HepG2 (cell line): ENCODE measurements around the gene TOMM6. TPM values are rescaled to one million over a fixed set of nuclear protein-coding genes. Genes with fewer than 3 reads are reported as not detected.

Experiments
- ADNP ChIP-seq: sonication (generic); formaldehyde crosslinking; IDR thresholded peaks from 2 replicates; pipeline ENCODE4 v1.4.0; 2020; ENCODE audit warnings: missing genetic modification reagents
- AFF4 ChIP-seq: sonication (generic); formaldehyde crosslinking; IDR thresholded peaks from 2 replicates; pipeline ENCODE4 v1.4.0; 2020; ENCODE audit warnings: missing genetic modification reagents
- ATF3 ChIP-seq: sonication (generic); formaldehyde crosslinking; IDR thresholded peaks from 2 replicates; pipeline ENCODE4 v1.4.0; 2020; ENCODE audit warnings: missing genetic modification reagents
- E2F5 ChIP-seq: sonication (generic); formaldehyde crosslinking; conservative IDR thresholded peaks from 2 replicates; pipeline ENCODE4 v1.4.0; 2020; ENCODE audit warnings: missing genetic modification reagents
- ELF3 ChIP-seq: IDR thresholded peaks from 2 replicates; pipeline ENCODE4 v1.6.1; 2016; ENCODE audit warnings: missing genetic modification reagents, missing compliant biosample characterization
- KLF6 ChIP-seq: IDR thresholded peaks from 2 replicates; pipeline ENCODE4 v1.8.0; 2016; ENCODE audit warnings: missing biosample characterization, missing genetic modification reagents
- MIXL1 ChIP-seq: IDR thresholded peaks from 2 replicates; pipeline ENCODE4 v1.6.1; 2016
- NRL ChIP-seq: sonication (generic); formaldehyde crosslinking; IDR thresholded peaks from 2 replicates; pipeline ENCODE4 v1.5.0; 2020; ENCODE audit warnings: missing genetic modification reagents, mild to moderate bottlenecking, moderate library complexity, borderline replicate concordance
- TBX3 ChIP-seq: fragments of 450-650 bp; IDR thresholded peaks from 2 replicates; pipeline ENCODE4 v1.6.1; 2017; ENCODE audit warnings: antibody characterized with exemption, mild to moderate bottlenecking, inconsistent platforms, borderline replicate concordance
- TCF7L2 ChIP-seq: IDR thresholded peaks from 2 replicates; pipeline ENCODE4 v1.6.1; 2011; ENCODE audit warnings: mild to moderate bottlenecking, low read depth, low read length, moderate library complexity
- ZNF280D ChIP-seq: sonication (generic); formaldehyde crosslinking; IDR thresholded peaks from 2 replicates; pipeline ENCODE4 v1.5.1; 2020; ENCODE audit warnings: mild to moderate bottlenecking, missing genetic modification reagents
- ZNF317 ChIP-seq: sonication (generic); formaldehyde crosslinking; IDR thresholded peaks from 2 replicates; pipeline ENCODE4 v1.5.0; 2020; ENCODE audit warnings: mild to moderate bottlenecking, missing genetic modification reagents
- ZNF646 ChIP-seq: sonication (generic); formaldehyde crosslinking; IDR thresholded peaks from 2 replicates; pipeline ENCODE4 v1.9.0; 2021; ENCODE audit warnings: mild to moderate bottlenecking, missing genetic modification reagents
- ZSCAN29 ChIP-seq: sonication (generic); formaldehyde crosslinking; conservative IDR thresholded peaks from 2 replicates; pipeline ENCODE4 v1.4.0; 2020; ENCODE audit warnings: mild to moderate bottlenecking, missing genetic modification reagents
- polyA plus RNA-seq, 8 experiments: library from polyadenylated mRNA; depleted of rRNA in 3 of 8; stranded (reverse) in 7 of 8; unstranded in 1 of 8; fragments of >200 nt; fragmentation: Illumina TruSeq in 4 of 8; extraction: Trizol in 4 of 8; gene quantifications; 2 replicates each; pipeline versions ENCODE4 v1.2.1 to v1.2.3, GENCODE V29; 2011 to 2016; ENCODE audit warnings: low read depth in 4 of 8, missing spikeins in 1 of 8, mixed read lengths in 1 of 8; ENCODE audit not compliant: insufficient read depth in 1 of 8
- total RNA-seq, 5 experiments: library from RNA; depleted of rRNA; stranded (reverse); fragments of >200 nt; fragmentation: Illumina TruSeq; extraction: Trizol; gene quantifications; 2 replicates each; pipeline ENCODE4 v1.2.3, GENCODE V29; 2016; ENCODE audit warnings: low read depth in 1 of 5

The TOMM6 gene
- total and polyA plus RNA-seq, 2 of the 13 experiments (the other 11 are each of a cell fraction or from before 2014, with no cell fraction given) = 320 to 321 TPM

GRCh38 chr6:41741625-41742490 is 45.6 kb upstream of the TOMM6 start (continued):
- no peak for TF ChIP-seq AFF4
- TF ChIP-seq ZNF317 (CRISPR knock-in tag) = no peak
- no peak for TF ChIP-seq TCF7L2
- no peak for TF ChIP-seq ADNP
- TF ChIP-seq ZNF280D (CRISPR knock-in tag) = no peak; the same call in 1 of the 2 replicates
- TF ChIP-seq E2F5 = no peak
- TF ChIP-seq TBX3 = no peak
- peak; percentile 97 for TF ChIP-seq ELF3 (CRISPR knock-in tag)
- no peak for TF ChIP-seq ATF3 (CRISPR knock-in tag)
- 0 out of 2 replicates have a peak, but pooled peaks have one; percentile 25 for TF ChIP-seq ZNF646
- TF ChIP-seq NRL = 0 out of 2 replicates have a peak, but pooled peaks have one; percentile 32
- TF ChIP-seq MIXL1 = 0 out of 2 replicates have a peak, but pooled peaks have one; percentile 4
- TF ChIP-seq ZSCAN29 (CRISPR knock-in tag) = no peak
- no peak; the same call in 1 of the 2 replicates for TF ChIP-seq KLF6 (CRISPR knock-in tag)
